ENCODE measurements around the gene SPSB3.
A peak's percentile ranks its signal among the peaks of the same experiment; 100 is the strongest.

The SPSB3 gene

GRCh38 chr16:1773703-1774447 lies 8.5 kb downstream of the SPSB3 start:
- no peak for DNase-seq

GRCh38 chr16:1772908-1773702 lies 9.3 kb downstream of the SPSB3 start, which contains the start of gene MRPS34:
Gene MRPS34, minus strand, starts transcription at chr16:1773134. Its CDS starts 15 bp downstream, at chr16:1773119.
- DNase-seq: peak; percentile 89

GRCh38 chr16:1772362-1772907 lies 9.9 kb downstream of the SPSB3 start, which contains the start of gene EME2:
Gene EME2, plus strand, starts transcription at chr16:1772810. Its CDS starts 418 bp downstream, at chr16:1773228.
- no peak for DNase-seq

- DNase-seq: no peak
Observed at GRCh38 chr16:1771864-1772361, 10.5 kb downstream of the SPSB3 start.

DNA sequence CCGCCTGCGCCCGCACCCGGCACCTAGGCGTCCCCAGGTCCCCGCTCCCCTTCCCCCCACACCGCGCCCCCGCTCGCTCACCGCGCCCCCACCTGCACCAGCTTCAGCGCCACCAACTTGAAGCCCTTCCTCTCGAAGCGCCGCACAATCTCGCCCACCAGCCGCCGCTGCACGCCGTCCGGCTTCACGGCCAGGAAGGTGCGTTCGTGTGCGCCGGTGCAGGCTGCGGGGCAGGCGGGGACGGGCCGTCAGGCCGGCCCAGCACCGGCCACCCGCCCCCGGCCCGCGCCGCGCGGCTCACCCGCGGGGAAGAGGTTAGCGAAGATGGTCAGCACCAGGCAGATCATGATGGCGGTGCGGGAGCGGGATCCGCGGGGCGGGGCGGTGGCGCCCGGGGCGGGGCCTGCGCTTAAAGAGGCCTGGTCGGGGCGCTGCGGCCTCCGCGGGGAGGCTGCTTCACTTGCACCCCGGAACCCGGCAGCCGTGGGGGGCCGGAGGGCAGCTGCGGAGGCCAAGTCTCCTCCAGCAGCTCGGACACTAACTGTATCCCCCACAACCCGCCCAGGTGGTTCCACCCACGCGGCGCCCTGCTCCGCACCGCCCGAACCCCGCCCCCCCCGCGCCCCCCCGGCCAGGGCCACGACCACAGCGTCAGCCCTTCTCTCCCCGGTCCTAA lies 11.0 kb downstream of the SPSB3 start, which contains the start of gene NME3:
Gene NME3 (minus strand): TSS at position 356 of the 676 bp plus-strand sequence. CDS start 9 bp downstream, at position 347.
- peak; percentile 84 for DNase-seq

- DNase-seq: no peak
Observed at GRCh38 chr16:1770328-1771187, 11.8 kb downstream of the SPSB3 start.

DNA sequence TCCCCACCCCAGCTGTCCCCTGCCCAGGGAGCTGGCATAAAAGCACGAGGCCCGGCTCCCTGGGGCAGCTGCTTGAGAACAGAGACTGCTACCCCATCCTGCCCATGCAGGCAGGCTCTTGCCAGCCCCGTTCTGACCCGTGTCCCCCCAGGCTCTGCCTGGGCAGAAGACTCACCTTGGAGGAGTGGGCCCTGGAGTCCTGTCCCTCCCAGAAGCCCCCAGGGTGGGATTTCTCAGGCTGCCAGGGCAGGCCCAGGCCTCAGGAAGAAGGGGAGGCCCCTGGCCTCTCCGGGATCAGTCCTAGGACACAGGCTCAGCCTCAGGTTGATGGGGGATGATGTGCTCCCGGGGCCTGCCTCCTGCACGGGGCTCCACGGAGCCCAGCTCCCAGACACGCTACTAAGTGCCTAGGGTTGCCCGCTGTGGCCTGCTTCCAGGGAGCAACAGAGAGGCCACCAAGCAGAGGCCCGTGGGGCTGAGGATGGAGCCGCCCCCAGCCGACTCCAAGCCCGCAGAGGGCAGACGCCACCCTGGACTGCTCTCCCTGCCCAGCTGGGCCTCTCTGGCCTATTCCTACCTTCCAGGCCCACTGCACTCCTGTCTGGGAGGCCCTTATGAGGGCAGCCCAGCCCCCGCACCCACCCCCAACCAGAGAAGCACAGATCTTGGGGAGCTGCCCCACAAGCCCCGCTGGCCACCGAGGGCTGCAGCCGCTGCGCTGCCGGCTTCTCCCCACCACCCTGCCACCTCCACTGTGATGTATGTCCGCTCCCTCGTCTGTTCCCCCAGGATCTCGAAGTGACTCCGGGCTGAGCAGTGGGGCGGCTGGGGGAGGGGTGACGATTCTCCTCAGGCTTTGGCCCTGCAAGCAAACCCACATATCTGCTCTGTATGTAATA lies 12.7 kb downstream of the SPSB3 start:
- DNase-seq: no peak

GRCh38 chr16:1768767-1769401 lies 13.5 kb downstream of the SPSB3 start:
- DNase-seq: no peak

DNA sequence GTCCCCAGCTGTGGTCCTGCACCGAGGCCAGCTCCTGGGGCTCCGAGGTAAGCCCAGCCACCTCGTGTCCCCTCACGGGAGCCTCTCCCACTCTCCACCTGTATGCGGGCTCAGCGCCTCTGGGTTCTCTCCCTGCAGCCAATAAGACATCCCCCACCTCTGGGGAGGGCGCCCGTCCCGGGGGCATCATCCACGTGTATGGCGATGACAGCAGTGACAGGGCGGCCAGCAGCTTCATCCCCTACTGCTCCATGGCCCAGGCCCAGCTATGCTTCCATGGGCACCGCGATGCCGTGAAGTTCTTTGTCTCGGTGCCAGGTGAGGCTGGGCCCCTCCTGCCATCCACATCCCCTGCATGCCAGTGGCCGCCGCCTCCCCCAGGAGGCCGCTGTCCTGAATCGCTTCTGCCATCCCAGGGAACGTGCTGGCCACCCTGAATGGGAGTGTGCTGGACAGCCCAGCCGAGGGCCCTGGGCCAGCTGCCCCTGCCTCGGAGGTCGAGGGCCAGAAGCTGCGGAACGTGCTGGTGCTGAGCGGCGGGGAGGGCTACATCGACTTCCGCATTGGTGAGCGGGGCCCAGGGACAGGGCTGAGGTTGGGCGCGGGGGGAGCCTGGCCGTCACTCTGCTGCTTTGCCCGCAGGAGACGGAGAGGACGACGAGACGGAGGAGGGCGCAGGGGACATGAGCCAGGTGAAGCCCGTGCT lies 14.2 kb downstream of the SPSB3 start:
- DNase-seq: no peak

- DNase-seq: no peak
Observed at GRCh38 chr16:1767116-1767994, 15.0 kb downstream of the SPSB3 start.

DNA sequence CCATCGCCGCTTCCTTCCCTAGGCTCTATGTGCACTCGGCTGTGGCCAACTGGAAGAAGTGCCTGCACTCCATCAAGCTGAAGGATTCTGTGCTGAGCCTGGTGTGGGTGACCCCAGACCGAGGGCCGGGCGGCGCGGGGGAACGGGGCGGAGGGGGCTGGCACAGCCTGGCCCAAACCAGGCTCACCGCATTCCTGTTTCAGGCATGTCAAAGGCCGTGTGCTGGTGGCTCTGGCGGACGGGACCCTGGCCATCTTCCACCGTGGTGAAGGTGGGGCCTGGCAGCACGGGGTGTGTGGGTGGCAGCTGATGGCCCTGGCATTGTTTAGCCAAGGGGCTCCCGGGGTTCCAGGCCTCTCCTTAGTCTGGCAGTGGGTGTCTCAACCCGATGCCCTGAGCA lies 15.7 kb downstream of the SPSB3 start:
- no peak for DNase-seq

GRCh38 chr16:1766231-1766630 lies 16.1 kb downstream of the SPSB3 start:
- DNase-seq: no peak

- no peak for DNase-seq
Observed at GRCh38 chr16:1765826-1766225, 16.5 kb downstream of the SPSB3 start.

- no peak for DNase-seq
Observed at GRCh38 chr16:1764971-1765370, 17.4 kb downstream of the SPSB3 start.

GRCh38 chr16:1763521-1764511 lies 18.6 kb downstream of the SPSB3 start:
- no peak for DNase-seq

GRCh38 chr16:1762879-1763520 lies 19.4 kb downstream of the SPSB3 start:
- no peak for DNase-seq
